COLO668 (cell line): ENCODE data around the gene UBE2QL1.

Source experiments
- DNase-seq: peaks from one replicate; lab custom pipeline; 2025; ENCODE audit not compliant: unreplicated experiment; lab: John Stamatoyannopoulos, UW

UBE2QL1 gene

DNA sequence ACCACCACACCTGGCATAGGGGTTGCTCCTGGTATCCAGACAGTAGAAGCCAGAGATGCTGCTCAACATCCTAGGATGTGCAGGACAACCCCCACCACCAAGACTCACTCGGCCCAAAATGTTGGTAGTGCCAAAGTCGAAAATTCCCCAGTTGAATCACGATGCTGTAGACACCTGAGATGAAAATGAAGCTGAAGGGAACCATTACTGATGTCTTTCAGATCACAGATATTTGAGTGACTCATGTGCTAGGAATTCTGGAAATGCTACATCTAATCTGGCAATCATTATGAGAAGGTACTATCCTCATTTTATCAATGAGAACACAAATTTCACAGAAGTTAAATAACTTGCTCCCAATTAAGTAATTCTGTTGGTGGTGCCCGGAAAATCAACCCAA is 21.0 kb upstream of the UBE2QL1 start:
- no peak for DNase-seq

DNA sequence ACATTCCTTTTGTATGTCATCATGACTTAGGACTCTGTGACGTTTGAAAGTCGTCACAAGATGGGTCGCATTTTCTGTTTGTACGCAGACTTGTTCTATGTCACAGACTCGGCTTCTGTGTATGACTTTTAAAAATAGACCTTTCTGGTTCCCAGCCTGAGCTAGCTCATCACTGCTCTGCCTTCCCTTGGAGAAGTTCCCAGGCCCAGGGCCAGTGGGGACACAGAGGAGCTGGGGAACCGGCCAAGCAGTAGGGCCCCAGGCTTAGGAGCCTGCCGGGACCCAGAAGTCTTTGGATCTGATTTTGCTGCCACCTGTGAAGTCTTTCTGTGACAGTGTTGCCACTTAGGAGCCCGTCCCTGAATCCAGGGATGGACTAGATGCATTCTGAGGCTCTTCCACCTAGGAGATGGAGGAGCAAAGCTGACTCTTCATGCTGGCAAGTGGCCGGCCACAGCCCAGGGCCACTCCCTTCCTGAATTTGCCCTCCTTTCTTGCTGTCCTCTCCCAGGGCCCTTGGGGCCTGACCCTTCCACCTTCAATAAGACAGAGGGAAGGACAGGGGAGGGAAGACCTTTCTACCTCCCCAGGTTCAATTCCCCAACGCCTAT is 18.1 kb upstream of the UBE2QL1 start:
- no peak for DNase-seq

DNA sequence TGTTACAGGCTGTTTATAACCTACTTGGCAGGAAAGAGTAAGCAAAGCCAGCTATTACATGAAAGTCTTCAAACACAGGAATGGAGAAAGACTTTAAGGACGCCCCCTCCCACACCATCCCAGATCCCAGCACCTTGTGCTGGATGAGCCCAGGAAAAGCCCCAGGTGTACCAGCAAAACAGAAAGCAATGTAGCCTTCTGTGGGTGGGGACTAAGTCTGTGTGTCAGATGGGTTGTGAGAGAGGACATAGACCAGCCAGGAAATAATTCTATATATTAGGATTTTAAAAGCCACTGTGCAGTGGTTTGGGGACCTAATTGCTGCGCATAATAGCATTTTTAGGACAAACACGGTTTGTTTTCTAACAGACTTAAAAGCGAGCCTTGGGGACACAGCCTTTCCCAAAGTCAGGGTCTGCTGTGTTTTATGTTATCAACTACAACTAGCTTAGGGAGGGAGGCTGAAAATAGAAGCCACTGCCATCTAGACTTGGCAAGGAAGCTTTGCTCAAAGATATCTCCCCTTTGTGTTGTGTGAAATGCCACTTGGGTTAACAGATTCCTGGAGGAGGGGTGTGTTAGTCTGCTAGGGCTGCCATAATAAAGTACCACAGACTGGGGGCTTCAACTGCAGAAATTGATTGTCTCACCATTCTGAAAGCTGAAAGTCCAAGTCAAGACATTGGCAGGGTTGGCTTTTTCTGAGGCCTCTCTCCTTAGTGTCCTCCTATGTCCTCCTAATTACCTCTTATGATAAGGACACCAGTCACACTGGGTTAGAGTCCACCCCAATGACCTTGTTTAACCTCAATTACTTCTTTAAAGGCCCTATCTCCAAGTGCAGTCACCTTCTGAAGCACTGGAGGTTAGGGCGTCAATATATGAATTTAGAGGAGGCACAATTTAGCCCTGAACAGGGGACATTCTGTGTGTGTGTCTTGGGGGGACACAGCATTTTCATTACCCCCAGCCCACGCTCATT is 17.2 kb upstream of the UBE2QL1 start:
- DNase-seq: no peak

DNA sequence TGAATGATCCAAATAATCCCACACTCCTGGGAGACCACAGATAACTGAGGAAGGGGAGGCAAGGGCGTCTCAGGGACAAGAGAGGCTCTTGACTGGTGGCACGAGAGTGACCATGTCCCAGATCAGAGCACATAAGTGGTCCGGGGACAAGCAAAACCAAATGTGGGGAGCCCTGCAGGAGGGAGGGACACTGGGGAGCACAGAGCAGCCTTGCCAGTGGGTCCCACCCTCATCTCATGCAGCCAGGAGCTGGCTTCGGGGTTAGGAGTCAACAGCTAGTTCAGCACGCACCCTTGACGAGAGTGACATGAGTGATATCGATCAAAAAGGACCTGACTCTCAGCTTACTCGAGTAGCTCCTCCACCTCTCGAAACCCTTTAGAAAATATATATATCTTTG is 16.5 kb upstream of the UBE2QL1 start:
- DNase-seq: no peak

DNA sequence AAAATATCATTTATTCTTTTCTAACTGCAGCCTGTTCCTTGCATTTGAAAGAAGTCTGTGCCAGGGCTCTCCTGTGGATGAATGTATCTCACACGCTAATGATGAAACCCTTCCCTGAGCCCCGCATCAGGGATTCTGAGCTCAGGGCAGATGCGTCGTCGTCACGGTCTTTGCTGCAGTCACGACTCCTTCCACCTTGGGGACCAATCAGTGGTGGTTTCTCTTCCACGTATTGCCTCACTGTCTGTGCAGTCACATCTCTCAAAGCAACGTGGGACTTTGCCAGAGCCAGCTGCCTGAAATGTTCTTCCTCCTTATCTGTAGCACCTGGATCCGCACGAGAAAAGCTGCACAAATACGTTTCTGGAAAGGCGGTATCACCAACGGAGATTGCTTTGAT is 13.9 kb upstream of the UBE2QL1 start:
- DNase-seq: no peak

DNA sequence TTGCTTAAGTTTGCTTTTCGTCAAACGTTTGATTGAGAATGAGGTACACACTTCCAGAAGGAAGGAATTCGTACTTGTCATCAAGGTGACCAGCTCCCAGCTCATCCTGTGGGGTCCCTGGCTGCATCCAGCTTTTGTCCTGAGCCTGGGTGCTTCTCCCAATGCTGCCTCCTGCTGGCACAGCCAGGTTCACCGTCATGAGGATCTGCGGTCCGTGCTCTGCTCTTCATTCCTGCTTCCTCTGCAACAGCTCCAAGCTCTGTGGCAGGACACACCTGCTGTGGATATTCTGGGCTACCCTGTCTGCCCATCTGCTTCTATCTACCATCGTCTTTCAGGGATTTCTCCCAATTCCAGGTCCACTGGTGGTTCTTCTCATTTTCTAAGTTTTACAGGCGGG is 13.3 kb upstream of the UBE2QL1 start:
- peak; percentile 37 for DNase-seq

DNA sequence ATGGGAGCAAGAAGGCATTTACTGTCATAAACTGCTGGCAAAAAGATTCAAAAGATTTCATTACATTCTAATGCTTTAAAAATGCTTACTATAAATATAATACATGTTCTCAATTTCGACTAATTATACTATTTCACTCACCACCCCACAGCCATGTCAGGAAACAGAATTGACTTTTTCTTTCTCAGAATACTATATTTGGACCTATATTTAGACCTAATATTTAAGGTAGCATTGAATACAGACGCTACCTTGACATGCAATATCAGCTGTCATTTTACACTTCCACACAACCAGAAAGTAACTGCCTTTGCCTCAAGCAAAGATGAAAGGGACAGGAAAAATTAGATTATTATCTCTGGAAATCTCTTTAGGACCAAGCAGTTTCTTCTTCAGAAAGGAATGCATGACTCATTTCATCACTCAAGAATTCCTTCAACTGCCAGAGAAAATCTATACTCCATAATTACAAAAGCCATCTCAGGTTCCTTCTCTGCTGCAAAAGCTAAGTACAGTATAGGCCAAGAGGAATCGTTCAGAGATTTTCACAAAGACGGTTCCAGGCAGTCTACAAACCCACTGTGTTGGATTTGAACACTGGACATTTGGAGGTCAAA is 11.8 kb upstream of the UBE2QL1 start:
- no peak for DNase-seq

DNA sequence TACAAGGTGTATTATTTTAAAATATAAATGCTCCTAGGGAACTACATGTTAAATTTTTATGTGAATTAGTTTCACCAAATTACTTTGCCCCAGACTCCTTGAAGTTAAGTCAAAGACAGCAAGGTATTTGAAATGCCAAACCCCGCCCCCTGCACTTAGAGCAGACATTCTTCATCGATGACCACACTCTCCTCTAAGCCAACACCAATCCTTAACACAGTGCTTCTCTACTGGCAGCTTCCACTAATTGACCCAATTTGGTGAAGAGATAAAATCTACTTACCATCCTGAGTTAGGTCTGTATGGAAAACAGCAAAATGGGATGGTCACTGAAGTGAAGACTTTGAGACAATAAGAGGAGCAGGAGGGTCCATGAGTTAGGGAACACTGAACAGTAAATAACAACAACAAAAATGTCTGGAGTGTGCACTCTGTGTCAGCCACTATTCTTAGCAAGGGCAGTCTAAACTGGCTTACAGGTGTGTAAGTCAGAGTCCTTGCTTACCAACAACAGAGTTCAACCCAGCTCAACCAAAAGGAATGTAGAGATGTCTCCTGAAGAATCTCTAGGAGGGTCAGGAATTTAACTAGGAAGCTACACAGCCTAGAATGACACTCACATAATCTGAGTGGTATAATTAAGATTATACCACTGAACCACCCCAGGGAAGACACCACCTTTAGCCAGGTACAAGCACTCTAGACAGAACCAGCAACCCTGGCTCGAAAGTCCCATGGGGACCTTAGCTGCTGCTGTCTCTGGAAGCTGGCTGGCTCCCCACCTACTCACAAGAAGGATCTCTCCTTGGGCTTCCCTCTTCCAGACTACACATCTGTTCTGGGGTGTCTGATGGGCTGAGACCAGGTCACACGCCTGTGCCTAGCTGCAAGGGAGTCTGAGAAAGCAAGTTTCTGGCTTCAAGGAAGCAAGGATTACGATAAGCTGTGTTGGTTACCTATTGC is 8.8 kb upstream of the UBE2QL1 start:
- DNase-seq: no peak

DNA sequence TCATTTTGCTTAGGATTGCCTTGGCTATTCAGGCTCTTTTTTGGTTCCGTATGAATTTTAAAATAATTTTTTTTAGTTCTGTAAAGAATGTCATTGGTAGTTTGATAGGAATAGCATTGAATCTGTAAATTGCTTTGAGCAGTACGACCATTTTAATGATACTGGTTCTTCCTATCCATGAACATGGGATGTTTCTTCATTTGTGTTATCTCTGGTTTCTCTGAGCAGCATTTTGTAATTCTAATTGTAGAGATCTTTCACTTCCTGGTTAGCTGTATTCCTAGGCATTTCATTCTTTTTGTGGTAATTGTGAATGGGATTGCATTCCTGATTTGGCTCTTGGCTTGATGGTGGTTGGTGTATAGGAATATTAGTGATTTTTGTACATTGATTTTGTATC is 6.3 kb upstream of the UBE2QL1 start:
- no peak for DNase-seq

DNA sequence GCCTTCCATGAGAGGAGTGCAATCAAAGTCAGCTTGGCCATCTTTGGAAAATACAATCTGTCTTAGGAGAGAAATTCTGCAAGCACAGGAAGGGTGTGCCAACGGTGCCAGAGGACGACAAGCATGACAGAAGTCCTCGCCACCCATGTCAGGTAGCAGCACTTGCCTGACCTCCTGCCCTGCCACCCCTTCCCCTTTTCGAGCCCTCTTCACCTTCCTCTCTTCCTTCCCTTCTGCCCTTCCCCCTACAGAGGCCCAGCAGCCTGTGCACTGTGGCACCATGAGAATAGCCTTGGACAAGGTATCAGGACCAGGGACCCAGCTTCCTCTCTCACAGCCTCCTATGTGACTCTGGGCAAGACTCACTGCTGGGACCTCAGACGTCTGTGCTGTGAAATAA is 5.3 kb upstream of the UBE2QL1 start:
- no peak for DNase-seq

DNA sequence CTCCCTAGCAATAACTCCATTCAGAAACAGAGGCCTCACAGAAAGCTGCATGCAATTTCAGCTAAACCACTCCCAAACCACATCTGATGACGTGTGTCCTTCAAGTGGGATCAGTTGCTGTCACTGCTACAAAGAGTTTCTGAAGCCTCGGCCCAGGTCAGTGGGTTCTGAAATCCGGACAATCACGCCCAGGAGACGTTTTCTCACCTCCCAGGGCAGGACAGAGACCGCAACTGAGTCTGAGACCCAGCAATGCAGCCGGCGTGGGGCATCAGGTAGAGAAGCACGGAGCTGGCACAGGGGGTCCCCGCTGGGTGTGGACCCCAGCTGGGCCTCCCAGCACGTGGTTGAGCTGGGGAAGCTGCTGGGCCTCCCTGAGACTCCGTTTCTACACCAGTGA is 2.6 kb upstream of the UBE2QL1 start:
- no peak for DNase-seq

DNA sequence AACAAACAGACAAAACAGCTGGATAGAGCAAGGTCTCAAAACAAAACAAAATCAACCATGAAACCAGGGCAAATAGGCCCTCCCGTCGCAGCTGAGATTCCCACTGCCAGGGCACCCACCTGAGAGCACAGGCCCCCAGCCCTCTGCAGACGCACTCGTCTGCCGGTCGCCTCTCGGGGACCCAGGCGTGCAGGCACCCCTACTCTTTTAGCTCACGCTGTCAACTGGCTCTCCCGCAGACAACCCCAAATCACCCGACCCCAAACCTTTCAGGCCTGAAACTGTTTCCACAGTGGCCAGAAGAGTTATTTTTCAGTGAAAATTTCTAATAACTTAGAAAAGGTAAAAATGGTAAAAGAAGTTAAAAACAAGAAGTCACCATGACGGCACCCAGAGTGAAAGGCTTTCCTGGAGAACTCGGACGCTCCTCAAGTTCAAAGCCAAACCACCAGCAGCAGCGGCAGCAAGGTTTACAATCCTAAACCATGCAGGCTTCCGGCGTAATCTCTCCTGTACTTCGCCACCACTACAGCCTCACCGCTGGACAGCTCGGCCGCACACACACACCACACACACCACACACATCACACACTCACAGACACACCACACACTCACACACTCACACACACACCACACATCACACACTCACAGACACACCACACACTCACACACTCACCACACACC is 1.9 kb upstream of the UBE2QL1 start:
- no peak for DNase-seq

DNA sequence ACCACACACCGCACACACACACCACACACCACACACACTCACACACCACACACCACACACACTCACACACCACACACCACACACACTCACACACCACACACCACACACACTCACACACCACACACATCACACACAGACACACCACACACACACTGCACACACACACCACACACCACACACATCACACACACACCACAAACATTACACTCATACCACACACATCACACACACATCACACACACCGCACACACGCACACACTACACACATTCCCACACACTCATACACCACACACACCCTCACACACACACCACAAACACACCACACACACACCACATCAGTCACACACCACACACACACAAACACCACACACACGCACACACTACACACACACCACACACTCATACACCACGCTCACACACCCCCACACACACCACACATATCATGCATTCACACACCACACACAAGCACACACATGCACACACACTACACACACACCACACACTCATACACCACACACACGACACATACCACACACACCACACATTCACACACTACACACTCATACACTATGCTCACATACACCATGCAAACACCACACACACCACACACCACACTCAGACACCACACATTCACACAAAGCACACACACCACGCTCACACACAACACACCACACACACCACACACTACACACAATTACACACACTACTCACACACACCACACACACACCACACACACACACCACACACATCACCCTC is 1.1 kb upstream of the UBE2QL1 start:
- DNase-seq: no peak

DNA sequence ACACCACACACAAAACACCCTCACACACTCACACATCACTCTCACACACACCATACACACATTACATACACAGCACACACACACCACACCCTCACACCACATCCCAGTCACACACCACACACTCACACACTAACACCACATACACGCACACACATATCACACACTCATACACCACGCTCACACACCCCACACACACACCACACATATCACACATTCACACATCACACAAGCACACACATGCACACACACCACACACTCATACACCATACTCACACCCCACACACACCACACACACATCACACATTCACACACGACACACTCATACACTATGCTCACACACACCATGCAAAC is 543 bp upstream of the UBE2QL1 start:
- DNase-seq: no peak

DNA sequence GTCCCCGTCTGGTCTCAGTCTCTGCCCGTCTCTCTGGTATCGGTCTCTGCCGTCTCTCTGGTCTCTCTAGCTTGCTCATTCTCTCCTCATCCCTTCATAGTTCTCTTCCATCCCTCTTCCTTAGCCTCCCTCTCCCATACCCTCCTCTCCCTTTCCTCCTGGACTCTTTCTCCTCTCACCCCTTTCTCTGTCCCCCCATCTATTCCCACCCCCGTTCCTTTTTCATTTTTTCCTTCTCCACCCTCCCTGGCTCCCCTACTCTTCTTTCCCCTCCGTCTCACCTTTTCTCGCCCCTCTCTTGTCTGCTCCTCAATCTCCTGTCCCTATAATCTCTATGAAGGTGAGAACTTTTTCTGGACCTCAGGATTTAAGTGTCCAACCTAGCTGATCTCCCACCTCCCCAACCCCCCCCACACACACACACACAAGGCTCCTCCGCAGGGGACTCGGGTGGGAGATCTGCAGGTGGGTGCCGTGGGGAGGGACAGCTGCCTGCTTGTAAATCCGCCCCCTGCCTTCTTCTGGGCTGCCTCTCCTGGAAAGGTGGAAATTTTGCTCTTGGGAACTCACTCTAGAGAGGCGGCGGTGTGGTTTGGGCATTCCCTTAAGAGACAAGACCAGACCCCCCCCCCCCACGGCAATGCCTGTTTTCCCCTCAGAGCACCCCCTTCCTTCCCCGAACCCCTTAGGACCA is 953 bp downstream of the UBE2QL1 start:
- DNase-seq: peak; percentile 37

DNA sequence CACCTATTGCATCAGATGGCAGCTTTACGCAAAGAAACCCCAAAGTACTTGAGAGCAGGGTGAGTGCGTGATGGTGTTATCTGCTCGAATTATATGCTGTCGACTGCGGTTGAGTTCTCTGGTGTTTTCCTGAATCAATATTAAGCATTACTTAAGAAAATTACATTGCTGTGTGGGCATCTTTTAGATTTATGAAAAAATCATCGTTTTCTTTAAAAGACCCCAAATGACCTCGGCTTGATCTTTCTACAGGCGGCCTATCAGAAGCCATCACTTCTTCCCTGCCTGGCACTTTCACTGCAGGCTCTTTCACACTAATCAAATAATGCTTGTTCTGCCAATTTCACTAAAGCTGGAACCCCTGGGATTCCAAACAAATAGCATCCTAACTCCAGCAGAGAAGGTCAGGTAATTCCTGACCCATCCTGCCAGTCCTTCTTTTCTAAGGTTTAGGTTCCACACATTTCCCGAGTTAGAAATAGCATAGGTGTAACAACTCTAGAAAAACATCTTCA is 1.7 kb downstream of the UBE2QL1 start:
- DNase-seq: no peak

DNA sequence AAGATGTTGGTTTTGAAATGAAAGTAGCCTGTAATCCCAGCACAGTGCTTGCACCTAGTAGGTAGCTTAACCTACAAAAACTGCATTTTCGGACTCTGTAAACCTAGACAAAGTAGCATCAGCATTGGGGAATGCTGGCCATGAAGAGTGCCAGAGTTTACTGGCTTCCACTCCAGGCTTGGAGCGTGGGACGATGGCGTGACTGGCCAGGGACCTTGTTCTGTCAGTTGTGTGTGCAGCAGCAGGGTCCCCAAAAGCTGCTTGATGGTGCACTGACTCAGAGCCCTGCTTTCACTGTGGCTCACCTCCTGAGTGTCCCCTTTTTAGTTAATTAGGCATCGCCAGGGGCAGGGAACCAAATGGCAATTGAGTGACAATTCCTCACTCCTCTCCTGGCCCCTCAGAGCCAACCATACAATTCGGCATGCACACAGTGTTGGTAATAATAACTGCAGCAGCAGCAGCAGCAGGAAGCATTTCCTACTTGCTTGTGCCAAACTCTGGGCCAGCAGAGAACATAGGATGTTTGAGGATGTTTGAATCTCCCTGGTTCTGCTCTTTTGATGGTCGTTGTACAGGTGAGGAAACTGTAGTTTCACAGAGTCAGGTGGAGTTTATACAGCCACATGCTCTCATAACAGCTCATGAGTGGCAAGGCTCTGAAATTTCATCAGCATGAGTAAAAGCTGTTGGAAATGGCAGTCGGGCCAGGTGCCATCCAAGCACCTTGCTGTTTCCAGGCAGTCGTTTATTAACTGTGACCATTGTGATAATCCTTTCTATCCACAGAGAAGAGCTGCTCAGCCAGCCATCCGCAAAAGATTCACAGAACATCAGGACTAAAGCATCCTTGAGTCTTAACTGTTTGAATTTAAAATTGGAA is 4.2 kb downstream of the UBE2QL1 start:
- peak; percentile 53 for DNase-seq
